IPS-18a (cell line): ENCODE results near the gene KRT37.

ENCODE experiments used
- H3K27ac ChIP-seq: one replicate; pipeline ENCODE4 v1.5.1; 2013; ENCODE audit warnings: low read length
- H3K27me3 ChIP-seq: one replicate; pipeline ENCODE4 v1.6.1; 2013; ENCODE audit warnings: mild to moderate bottlenecking, low read length; ENCODE audit not compliant: control insufficient read depth, insufficient read depth
- H3K36me3 ChIP-seq: one replicate; pipeline ENCODE4 v1.6.1; 2013; ENCODE audit warnings: low read depth, low read length; ENCODE audit not compliant: control insufficient read depth
- H3K4me1 ChIP-seq: one replicate; pipeline ENCODE4 v1.6.1; 2013; ENCODE audit warnings: low read depth, low read length; ENCODE audit not compliant: control insufficient read depth
- H3K4me3 ChIP-seq: one replicate; pipeline ENCODE4 v1.5.1; 2013; ENCODE audit warnings: low read length
- H3K9ac ChIP-seq: one replicate; pipeline ENCODE4 v1.6.1; 2013; ENCODE audit warnings: mild to moderate bottlenecking, low read length, moderate library complexity
- H3K9me3 ChIP-seq: one replicate; pipeline ENCODE4 v1.6.1; 2013; ENCODE audit warnings: low read depth, low read length; ENCODE audit not compliant: control insufficient read depth

The KRT37 gene

GRCh38 chr17:41424111-41424635, at the start of gene KRT37:
TSS of gene KRT37 (minus strand) at chr17:41424585. CDS start at chr17:41424523, 62 bp downstream.
- peaks cover 7% of the 10 kb centered on the region for H3K4me1 ChIP-seq
- H3K27me3 ChIP-seq: no peaks in the 10 kb centered on the region
- no peaks in the 10 kb centered on the region for H3K36me3 ChIP-seq
- no peak within 1 kb of the TSS for H3K9ac ChIP-seq
- no peak within 1 kb of the TSS for H3K4me3 ChIP-seq
- no peak within 1 kb of the TSS for H3K27ac ChIP-seq
- H3K9me3 ChIP-seq: no peaks in the 10 kb centered on the region

DNA sequence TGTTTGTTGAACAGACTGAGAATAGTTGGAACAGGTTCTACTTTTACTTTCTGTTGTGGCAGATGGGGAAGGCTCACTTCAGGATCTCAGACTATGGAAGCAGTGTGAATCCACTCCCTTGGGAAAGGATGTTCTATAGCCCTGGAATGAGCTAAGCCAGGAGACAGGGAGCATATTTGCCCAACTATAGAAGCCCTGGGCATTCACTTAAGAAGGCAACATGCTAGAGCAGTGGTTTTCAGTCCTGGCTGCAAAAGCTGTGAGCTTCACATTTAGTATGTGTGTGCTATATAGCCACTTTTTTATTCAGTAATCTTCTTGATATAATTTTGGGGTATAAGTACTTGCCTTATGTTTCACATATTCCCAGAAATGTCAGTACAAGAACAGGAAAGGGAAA, 44.0 kb upstream of the KRT37 start:
- no peak overlapping the region for H3K4me3 ChIP-seq
- no peaks in the 10 kb centered on the region for H3K4me1 ChIP-seq
- no peaks in the 10 kb centered on the region for H3K9me3 ChIP-seq
- H3K36me3 ChIP-seq: no peaks in the 10 kb centered on the region
- H3K9ac ChIP-seq: no peak overlapping the region
- no peaks in the 10 kb centered on the region for H3K27me3 ChIP-seq
- no peak overlapping the region for H3K27ac ChIP-seq

- Histone ChIP-seq H3K9me3 (no peaks in the 10 kb centered on the region), H3K36me3 (no peaks in the 10 kb centered on the region), H3K9ac (no peak overlapping the region), H3K4me3 (no peak overlapping the region), H3K27ac (no peak overlapping the region), H3K4me1 (no peaks in the 10 kb centered on the region), H3K27me3 (no peaks in the 10 kb centered on the region)
These were observed 43.2 kb upstream of the KRT37 start for GRCh38 chr17:41467561-41467960.

GRCh38 chr17:41466988-41467387, 42.6 kb upstream of the KRT37 start, which contains the start of gene KRT32:
TSS of gene KRT32 (minus strand) at chr17:41467386. CDS start at chr17:41467325, 61 bp downstream.
- no peaks in the 10 kb centered on the region for H3K36me3 ChIP-seq
- no peak within 1 kb of the TSS for H3K27ac ChIP-seq
- H3K9ac ChIP-seq: no peak within 1 kb of the TSS
- no peaks in the 10 kb centered on the region for H3K9me3 ChIP-seq
- H3K4me1 ChIP-seq: no peaks in the 10 kb centered on the region
- no peak within 1 kb of the TSS for H3K4me3 ChIP-seq
- no peaks in the 10 kb centered on the region for H3K27me3 ChIP-seq

- H3K27me3 ChIP-seq: no peaks in the 10 kb centered on the region
- H3K4me1 ChIP-seq: no peaks in the 10 kb centered on the region
- no peak overlapping the region for H3K4me3 ChIP-seq
- no peak overlapping the region for H3K9ac ChIP-seq
- H3K9me3 ChIP-seq: no peaks in the 10 kb centered on the region
- no peaks in the 10 kb centered on the region for H3K36me3 ChIP-seq
- no peak overlapping the region for H3K27ac ChIP-seq
These were observed 40.3 kb upstream of the KRT37 start for GRCh38 chr17:41464682-41465081.

GRCh38 chr17:41464173-41464572, 39.8 kb upstream of the KRT37 start:
- H3K27ac ChIP-seq: no peak overlapping the region
- no peaks in the 10 kb centered on the region for H3K4me1 ChIP-seq
- H3K9me3 ChIP-seq: no peaks in the 10 kb centered on the region
- no peak overlapping the region for H3K9ac ChIP-seq
- H3K4me3 ChIP-seq: no peak overlapping the region
- H3K36me3 ChIP-seq: no peaks in the 10 kb centered on the region
- no peaks in the 10 kb centered on the region for H3K27me3 ChIP-seq

DNA sequence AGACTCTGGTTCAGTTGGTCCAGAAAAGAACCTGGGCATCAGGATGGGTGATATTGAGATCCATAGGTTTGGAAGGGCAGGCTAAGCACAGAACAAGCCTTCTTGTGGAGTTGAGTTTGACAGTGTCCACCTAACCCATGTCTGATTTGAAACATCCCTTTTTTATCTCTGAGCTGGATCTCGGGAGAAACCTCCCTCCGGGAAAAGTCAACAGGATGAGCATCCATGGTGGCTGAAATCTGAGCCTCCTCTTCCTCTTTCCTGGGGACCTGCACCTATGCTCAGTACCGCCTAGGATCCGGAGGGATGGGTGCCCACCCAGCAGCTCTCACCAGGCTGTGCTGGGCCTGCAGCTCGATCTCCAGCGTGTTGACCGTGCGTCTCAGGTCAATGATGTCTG, 39.4 kb upstream of the KRT37 start:
- Histone ChIP-seq H3K4me3 (no peak overlapping the region), H3K36me3 (no peaks in the 10 kb centered on the region), H3K9ac (no peak overlapping the region), H3K27me3 (no peaks in the 10 kb centered on the region), H3K27ac (no peak overlapping the region), H3K4me1 (no peaks in the 10 kb centered on the region), H3K9me3 (no peaks in the 10 kb centered on the region)

DNA sequence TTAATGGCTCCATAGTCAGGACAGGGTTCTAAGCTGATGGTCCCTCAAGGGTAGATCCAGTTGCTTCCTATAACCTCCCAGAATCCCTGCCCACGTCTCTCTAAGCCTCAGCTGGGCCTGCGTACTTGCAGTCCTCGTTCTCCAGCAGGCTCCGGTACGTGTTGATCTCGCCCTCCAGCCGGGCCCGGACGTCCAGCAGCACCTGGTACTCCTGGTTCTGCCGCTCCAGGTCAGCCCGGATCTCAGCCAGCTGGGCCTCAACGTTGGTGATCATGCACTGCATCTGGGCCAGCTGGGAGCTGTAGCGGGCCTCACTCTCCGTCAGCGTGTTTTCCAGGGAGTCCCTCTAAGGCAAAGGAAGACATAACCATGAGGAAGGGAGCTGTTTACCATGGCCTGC, 38.3 kb upstream of the KRT37 start:
- Histone ChIP-seq H3K27me3 (no peaks in the 10 kb centered on the region), H3K36me3 (no peaks in the 10 kb centered on the region)

DNA sequence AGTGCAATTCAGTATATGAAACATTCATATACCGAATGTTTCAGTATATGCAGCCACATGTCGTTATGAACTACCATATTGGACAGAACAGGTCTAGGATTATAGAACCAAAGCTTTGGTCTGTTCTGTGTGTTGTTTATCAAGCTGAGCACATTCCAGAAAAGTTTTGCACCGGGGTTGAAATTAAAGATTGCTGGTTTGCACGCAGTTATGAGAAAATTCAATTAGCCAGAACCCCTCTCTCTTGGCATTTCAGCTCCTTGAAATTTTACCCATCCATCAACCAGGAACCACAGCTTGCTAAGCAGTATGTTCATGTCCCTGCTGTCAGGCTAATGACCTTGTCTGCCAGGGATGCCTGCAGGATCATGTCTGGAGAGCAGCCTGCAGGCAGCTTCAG, 33.3 kb upstream of the KRT37 start:
- Histone ChIP-seq H3K4me3 (no peak overlapping the region), H3K9ac (no peak overlapping the region), H3K27ac (no peak overlapping the region), H3K36me3 (no peaks in the 10 kb centered on the region), H3K27me3 (no peaks in the 10 kb centered on the region), H3K4me1 (no peaks in the 10 kb centered on the region), H3K9me3 (no peaks in the 10 kb centered on the region)

More for the DNA sequence above, 38.3 kb upstream of the KRT37 start:
- H3K27ac ChIP-seq: no peak overlapping the region
- no peaks in the 10 kb centered on the region for H3K9me3 ChIP-seq
- H3K9ac ChIP-seq: no peak overlapping the region
- H3K4me1 ChIP-seq: no peaks in the 10 kb centered on the region
- H3K4me3 ChIP-seq: no peak overlapping the region

DNA sequence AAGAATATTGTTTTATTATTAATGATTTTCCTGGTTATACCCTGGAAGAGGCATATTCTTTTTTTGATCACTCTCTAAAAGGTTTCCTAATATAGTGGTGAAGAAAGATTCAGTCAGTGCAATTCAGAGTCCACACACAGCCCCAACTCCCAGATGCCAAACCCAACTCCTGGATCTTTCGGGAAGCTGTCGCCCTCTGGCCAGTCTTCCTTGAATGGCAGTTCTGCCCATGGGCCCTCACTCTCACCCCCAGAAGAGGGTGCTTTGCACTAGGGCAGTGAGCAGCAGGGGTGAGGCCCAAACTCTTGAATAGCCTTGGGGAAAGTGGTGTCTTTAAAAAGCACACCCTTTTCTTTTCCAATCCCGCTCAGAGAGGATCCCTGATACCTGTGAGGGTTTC, 31.8 kb upstream of the KRT37 start:
- Histone ChIP-seq H3K9ac (no peak overlapping the region), H3K27ac (no peak overlapping the region), H3K4me1 (no peaks in the 10 kb centered on the region), H3K27me3 (no peaks in the 10 kb centered on the region), H3K9me3 (no peaks in the 10 kb centered on the region), H3K4me3 (no peak overlapping the region), H3K36me3 (no peaks in the 10 kb centered on the region)

DNA sequence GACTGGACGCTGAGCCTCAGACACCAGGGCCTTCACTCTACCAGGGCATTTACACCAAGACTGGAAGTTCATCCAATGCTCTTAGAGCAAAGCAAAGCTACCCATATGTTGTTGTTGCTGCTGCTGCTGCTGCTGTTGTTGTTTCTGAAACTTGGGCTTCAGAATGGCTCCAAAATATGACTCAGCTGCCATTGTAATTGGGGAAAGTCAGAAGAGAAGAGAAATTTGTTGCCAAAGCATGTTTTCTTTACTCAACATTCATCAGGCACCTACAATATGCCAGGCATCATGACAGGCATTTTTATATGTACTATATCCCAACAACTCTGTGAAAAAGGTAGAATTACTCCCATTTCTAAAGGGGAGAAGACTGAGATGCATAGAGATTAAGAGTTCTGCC, 30.9 kb upstream of the KRT37 start:
- H3K27ac ChIP-seq: no peak overlapping the region
- H3K9me3 ChIP-seq: no peaks in the 10 kb centered on the region
- no peak overlapping the region for H3K4me3 ChIP-seq
- no peaks in the 10 kb centered on the region for H3K4me1 ChIP-seq
- H3K36me3 ChIP-seq: no peaks in the 10 kb centered on the region
- H3K9ac ChIP-seq: no peak overlapping the region
- H3K27me3 ChIP-seq: no peaks in the 10 kb centered on the region

DNA sequence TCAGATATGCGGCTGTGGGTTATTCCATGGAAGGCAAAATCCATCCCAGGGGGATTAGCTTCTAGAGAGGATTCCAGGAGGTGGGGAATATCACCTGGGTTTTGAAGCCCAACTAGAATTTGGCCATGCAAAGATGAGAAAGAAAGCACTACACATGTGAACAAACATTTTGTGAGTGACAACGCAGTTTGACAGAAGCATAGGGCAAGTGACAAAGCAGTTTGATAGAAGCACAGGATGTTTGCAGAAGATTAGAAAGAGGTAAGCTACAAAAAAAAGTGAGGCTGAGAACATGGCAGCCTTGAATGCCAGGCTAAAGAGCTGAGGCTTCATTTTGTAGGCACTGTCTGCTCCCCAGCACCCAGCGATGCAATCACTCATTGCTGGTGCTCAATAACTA, 28.7 kb upstream of the KRT37 start:
- H3K27me3 ChIP-seq: no peaks in the 10 kb centered on the region
- H3K9ac ChIP-seq: no peak overlapping the region
- H3K4me1 ChIP-seq: no peaks in the 10 kb centered on the region
- no peaks in the 10 kb centered on the region for H3K36me3 ChIP-seq
- H3K9me3 ChIP-seq: no peaks in the 10 kb centered on the region
- no peak overlapping the region for H3K27ac ChIP-seq
- H3K4me3 ChIP-seq: no peak overlapping the region
